GM20000 (cell line): Measurements from ENCODE around the gene GPSM1.
"Not testable (repeated sequence)": the region's sequence is repeated elsewhere in the genome, so short reads cannot be mapped to it uniquely, and the experiment has no call there.

Experiments used
- DNase-seq: peaks from one replicate; pipeline ENCODE4 v3.0.0; 2012; ENCODE audit warnings: low spot score
- CTCF ChIP-seq: IDR thresholded peaks from 2 replicates; pipeline ENCODE4 v1.5.1; 2012; ENCODE audit warnings: mild to moderate bottlenecking, control low read depth; ENCODE audit errors: extremely low read depth, missing control alignments

Gene GPSM1

GRCh38 chr9:136349546-136349945, 22.2 kb downstream of the GPSM1 start:
- TF ChIP-seq CTCF: no peak
- no peak for DNase-seq

- no peak for TF ChIP-seq CTCF
- no peak for DNase-seq
Measured at GRCh38 chr9:136351252-136351800, 24.0 kb downstream of the GPSM1 start.

- not testable (repeated sequence) for DNase-seq
Measured at GRCh38 chr9:136351868-136352267, 24.5 kb downstream of the GPSM1 start.

- DNase-seq: no peak
- TF ChIP-seq CTCF: no peak
Measured at GRCh38 chr9:136352682-136353081, 25.3 kb downstream of the GPSM1 start.

GRCh38 chr9:136353088-136353487, 25.7 kb downstream of the GPSM1 start:
- no peak for DNase-seq
- no peak for TF ChIP-seq CTCF

- DNase-seq: no peak
- TF ChIP-seq CTCF: no peak
Measured at GRCh38 chr9:136353757-136354488, 26.6 kb downstream of the GPSM1 start.

- no peak for TF ChIP-seq CTCF
Measured at GRCh38 chr9:136354592-136355085, 27.3 kb downstream of the GPSM1 start.

More at GRCh38 chr9:136354592-136355085, 27.3 kb downstream of the GPSM1 start:
- DNase-seq: no peak
